OCI-LY3 (cell line): Measurements from ENCODE around the gene SELENOH.

ENCODE experiments used
- CTCF ChIP-seq: fragments of 200-600, 300-600 bp; sonication (generic); IDR thresholded peaks from 2 replicates; pipeline ENCODE4 v1.5.1; 2014; ENCODE audit warnings: antibody characterized with exemption, low read length, low read depth
- EZH2phosphoT487 ChIP-seq: fragments of 200-600 bp; shearing (Covaris generic); IDR thresholded peaks from 2 replicates; pipeline ENCODE4 v1.6.1; 2018; ENCODE audit warnings: antibody characterized with exemption, mixed run types, low read depth

GRCh38 chr11:57791321-57792059, 50.2 kb downstream of the SELENOH start:
- TF ChIP-seq CTCF (no peak), EZH2phosphoT487 (no peak)
